Hepatic stellate cell (primary cell): ENCODE results near the gene PRKCE.

Experiments used
- DNase-seq: peaks from one replicate; pipeline ENCODE4 v3.0.0; 2011; ENCODE audit warnings: low spot score

Gene PRKCE

DNA sequence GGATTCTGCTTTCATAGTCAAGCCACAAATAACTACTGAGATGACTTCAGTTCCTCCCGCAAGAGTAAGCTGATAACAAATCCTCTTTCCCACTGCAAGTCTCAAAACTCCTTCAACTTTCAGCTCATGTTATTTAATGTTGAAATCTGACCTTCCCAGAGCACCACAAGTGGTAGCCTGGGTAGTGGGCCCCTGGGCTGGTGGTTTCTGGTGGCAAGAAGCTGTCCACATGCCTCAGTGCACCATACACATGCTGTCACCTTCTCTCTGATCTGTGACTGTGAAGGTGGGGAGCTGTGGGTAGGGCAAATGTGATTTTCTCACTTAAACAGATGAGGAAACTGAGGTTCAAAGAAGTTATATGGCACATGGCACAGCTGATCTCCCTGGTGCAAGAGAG is 399.6 kb downstream of the PRKCE start:
- no peak for DNase-seq

DNA sequence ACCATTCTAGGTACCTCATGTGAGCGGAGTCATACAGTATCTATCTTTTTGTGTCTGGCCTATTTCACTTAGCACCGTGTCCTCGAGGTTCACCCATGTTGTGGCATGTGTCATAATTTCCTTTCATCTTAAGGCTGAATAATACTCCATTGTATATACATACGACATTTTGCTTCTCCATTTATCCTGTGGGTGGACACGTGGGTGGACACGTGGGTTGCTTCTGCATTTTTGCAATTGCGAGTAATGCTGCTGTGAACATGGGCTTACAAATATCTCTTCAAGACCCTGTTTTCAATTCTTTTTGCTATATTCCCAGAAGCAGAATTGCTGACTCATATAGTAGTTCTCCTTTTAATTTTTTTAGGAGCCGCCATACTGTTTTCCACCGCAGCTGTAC is 402.1 kb downstream of the PRKCE start:
- no peak for DNase-seq

DNA sequence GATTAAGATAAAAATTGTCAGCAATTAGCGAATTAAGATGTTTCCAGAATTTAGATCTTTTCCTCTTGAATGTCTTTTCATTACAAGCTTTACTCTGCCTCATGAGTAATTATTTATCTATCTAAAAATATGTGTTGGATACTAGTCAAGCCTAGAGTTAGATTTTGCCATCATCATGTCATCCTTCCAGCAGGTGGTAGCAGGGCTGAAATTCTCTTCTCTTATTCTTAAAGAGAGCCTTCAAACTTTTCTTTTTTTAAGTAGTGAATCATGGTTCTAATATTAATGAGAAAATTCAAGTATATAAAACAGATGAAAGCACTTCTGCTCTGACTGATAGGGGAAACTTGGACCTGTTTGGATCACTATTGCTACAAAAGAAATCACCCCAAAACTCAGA is 405.1 kb downstream of the PRKCE start:
- DNase-seq: no peak

DNA sequence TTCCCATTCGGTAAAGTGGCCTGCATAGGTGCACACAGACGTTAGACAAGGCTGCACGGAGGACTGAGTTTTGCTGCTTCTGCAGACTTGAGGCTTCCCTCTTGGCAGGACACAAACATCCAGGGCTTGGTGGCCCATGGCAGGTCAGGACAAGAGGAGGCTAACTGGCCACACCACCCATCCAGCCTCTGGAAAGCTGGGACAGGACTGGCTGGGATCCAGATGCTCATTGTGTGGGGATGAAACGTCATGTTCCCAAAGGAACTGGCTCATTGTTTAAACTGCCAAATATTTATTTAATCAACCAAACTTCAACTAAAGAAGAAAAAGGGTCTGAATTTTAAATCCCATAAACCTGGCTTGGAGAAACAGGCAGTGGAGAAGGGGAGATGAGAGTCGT is 406.7 kb downstream of the PRKCE start:
- no peak for DNase-seq

DNA sequence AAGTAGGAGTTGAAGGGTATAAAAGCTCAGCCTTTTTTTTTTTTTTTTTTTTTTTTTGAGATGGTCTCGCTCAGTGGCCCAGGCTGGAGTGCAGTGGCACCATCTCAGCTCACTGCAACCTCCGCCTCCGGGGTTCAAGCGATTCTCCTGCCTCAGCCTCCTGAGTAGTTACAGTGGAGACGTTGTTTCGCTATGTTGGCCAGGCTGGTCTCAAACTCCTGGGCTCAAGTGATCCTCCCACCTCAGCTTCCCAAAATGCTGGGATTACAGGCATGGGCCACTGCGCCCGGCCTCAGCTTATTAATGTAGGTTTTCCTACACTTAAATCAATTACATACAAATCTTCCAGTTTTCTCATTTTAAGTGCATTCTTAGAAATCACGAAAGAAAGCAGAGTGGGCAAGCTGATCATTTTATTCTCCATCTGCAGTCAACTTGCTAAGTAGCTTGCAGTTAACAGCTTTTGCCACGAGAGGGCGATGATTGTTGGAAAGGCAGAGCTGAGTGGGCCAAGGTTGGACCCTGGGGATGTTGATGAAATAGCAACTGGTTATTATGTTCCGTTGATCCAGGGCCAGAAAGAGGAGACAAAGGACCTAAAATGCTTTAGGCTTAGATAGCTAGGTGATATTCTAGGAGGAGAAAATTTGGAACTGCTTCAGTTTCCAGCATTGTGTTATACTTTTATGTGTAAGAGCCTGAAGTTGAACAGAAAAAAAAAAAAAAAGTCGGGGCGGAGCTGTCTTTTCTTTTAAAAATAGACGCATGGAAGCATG is 411.4 kb downstream of the PRKCE start:
- peak; percentile 55 for DNase-seq

DNA sequence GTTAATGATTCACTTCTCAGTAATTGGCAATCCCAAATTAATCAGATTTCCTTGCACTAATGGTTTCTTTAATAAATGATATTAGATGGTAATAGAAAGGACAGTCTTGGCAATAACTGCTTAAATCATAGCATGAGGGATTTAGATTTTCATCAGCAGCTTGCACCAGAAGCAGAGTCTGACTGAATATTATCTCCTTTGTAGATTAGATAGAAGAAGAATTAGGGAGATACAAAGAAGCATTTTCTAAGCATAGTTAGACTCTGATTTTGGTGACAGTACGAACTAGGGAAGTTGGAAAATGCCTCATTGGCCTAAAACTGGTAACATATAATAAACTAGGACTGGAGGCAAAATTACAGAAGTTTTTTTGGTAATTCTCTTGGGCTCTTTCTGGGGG is 412.9 kb downstream of the PRKCE start:
- DNase-seq: no peak

DNA sequence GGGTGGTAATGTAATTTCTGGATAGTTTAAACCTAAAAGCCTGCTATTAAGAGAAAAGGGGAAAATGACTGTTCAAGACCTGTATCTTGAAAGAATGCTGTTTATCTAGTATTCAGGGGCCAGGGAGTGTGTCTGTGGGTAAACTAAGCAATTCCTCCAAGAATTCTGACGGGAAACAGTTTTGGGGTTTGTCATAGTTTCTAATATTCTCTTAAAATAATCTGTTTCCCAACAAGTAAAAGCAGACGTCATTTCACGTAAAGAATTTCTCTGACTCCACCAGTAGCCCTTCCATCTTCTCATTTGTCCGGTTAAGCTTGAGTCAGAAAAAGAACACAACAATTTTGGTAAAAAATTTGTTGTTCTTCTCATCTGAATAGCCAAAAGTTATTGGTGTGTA is 413.7 kb downstream of the PRKCE start:
- peak; percentile 37 for DNase-seq

DNA sequence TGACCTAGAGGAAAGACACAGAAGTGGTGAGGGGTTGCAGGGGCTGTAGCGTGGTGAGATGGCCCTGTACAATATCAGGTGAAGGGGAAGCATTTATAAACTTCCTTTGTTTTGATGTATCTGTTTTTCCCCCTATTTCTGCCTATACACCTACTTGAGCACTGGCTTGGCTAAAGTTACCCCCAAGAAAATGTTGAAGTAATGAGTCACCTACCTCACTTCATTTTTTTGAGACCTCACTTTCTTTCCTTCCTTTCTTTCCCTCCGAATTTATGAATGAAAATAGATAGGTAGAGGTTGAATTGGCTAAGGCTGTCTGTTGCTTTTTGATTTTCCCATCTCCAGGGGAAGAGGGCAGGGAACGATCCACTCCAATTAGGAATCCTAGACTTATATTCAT is 414.6 kb downstream of the PRKCE start:
- no peak for DNase-seq

DNA sequence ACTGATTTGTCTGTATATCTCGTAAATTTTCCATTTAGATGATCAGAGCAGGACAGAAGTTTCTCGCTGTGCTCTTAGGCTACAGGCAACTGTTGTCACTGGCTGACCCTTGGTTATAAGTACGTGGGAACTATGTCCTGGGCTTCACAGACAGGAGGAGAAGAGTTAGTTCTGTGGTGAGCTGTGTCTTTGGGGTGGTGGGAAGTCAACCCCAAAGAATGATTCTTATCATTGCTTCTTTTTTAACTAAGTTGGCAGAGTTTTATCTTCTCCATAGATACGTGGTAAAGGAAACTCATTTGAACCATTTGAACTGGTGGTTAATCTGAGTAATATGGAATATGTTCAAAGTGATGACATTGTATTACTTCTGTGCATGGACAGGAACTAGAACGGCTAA is 415.1 kb downstream of the PRKCE start:
- DNase-seq: no peak

DNA sequence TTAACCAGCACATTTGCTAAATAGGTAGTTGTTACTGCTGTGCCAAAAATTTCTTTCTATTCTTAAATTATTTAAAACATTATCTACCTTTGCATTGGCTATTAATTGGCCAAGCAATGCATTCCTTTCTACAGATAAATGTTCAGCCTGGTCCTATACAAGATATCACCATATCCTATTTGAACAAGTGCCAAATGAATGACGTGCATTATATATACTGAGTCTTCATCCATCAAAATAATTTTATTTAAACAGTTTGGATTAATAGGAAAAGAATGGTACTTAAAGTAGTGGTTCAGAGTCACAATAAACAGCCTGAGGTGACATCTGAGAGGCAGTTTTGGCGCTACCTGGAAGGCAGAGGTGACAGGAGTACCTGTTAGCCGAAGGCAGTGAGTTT is 415.6 kb downstream of the PRKCE start:
- DNase-seq: no peak

DNA sequence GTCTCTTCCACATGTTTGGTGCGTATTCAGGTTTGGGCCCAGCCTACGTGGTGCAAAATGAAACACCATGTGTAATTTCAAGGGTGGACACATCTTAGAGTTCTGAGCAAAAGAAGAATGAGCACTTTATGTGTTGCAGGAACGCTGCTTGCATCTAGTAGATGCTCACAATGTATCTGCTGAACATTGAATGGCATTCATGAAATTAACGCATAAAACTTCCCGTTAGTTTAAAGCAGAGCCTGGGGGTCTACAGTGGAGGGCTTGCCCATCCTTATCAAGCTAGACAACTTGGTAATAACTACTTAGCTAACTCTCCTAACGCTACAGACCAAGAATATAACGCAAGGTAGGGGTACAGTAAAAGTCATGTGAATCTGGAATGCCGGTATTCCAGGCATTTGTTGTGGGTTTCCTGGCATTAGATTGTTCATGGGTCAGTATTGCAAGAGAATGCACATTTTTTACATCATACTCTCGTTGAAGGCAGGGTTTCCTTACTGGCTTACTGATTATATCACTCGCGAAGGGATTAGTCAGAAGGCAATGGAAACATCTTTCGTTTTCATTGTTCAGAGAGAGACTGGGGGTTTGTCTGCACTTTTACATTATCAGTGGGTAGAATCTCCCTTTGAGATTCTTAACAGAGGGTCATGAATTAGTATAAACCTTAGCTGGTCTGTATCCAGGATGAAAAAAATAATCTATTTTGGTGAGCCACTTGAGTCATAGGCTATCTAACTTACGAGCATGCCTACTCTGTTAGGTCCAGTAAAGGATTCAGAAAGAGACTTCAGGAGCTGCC is 416.2 kb downstream of the PRKCE start:
- peak; percentile 67 for DNase-seq

DNA sequence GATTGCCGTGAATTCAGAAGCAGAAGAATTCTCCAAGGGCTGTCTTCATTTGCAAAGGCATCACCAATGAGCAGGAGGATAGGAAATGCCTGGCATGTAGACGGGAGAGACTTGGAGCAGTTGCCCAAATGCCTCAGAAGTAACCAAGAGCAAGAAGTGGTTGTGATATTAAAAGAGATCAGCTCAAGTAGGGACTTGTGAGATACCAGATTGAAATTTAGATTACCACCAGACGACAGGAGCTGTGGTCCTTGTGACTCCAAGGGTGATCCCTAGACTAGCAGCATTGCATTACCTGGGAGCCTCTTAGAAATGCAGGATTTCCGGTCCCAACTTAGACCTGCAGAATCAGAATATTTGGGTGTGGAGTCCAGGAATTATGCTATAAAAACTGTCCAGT is 417.2 kb downstream of the PRKCE start:
- DNase-seq: no peak

DNA sequence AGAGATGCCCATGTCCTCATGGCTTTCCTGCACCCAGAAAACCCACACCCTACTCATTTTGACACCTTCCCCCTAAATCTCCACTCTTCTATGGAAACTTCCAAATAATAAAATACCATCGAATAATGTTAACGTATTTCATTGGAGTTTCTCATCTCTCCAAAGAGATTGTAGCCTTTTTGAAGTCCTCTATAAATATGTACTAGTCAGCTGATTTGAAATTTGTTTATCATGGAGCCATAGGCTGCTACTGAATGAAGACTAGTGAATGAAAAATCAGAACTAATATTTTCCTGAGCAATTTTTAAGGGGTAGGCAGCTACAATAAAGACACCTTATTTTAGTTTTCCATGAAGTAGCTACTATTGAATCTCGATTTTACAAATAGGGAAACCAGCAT is 419.6 kb downstream of the PRKCE start:
- DNase-seq: no peak

DNA sequence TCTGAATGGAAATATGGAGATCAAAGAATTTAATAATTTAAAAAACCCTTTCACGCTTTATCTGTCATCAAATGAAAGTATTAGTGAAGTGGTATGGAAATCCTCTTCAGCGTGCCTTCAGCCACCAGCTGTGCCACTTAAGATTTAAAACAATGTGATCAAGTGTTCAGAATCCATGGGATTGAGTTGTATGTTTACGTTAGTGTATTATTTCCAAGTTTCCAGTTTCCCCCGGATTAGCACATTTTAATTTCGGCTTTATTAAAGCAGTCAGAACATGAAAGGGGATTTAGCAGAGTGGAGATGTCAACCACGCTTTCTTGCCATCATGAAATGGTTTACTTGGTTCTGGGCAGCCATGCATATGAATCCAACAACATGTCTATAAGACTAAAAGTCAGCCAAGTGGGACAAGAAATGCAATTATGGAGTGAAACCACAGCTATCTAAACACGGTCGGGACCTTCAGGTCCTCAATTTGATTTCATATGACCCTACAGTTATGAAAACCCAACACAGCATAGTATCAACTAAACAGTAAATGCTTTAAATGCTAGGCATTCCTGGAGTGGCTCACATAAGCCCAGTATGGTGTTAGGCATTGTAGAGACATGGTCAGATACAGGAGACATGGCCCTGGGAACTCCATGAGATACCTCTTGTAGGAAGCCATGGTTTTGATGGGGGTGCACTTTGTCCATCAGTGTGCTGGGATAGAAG is 420.8 kb downstream of the PRKCE start:
- DNase-seq: peak; percentile 33

DNA sequence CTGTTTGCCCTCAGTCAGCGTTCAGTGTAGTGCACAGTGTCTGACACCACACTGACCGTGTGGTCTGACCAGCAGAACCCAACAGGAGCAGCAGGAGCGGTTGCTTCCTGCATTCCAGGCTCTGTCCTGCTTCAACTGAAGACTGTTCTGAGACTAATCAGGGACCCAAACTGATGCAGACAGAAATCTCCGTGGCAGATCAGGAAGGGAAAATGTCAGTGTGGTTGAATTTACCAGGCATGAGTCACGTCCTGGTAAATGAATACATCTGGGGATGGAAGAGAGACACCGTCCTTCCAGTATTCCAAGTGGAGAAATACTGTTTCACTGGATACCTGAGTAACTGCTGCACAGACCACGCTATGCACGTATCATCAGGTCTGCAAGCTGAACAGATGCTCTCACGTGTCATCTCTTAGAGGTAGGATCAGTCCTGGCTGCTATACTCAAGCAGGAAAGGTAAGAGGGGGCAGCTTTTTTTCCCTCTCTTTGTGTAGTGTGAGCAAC is 422.1 kb downstream of the PRKCE start:
- DNase-seq: peak; percentile 86

DNA sequence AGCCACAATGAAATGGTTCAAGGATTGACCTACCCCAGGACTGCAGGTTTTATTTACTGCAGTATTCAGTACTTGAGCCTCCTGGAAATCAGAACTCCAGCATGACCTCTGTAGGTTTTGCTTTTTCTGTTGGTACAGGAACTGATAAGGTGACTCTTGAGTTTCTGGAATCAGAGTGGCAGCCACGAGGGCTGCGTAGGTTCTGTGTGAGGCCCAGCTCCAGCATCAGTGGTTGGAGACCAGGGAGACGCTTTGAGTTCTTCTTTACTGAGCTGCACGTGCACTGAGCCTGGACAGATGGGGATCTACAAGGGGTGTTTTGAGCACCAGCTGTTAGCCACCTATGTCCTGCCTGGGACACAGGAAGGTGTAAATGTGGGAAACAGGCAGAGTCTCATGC is 423.0 kb downstream of the PRKCE start:
- DNase-seq: no peak

DNA sequence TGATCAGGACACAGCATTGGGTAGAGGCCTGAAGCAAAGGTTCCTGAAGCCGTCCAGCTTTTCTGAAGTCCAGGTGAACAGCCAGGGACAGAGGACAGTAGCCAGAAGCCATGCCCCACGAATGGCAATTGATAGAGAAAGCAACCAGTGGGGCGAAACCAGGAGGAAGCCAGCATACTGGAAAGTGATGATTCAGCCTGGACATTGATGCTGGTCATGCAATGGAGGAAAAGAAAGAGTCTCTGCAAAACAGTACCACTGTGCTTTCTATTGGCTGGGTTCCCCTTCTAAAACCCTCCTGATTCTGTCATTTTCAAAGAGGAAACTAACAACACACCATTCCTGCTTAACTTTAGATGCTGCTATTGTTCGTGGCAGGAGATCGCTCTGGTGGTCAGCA is 424.4 kb downstream of the PRKCE start:
- DNase-seq: no peak

DNA sequence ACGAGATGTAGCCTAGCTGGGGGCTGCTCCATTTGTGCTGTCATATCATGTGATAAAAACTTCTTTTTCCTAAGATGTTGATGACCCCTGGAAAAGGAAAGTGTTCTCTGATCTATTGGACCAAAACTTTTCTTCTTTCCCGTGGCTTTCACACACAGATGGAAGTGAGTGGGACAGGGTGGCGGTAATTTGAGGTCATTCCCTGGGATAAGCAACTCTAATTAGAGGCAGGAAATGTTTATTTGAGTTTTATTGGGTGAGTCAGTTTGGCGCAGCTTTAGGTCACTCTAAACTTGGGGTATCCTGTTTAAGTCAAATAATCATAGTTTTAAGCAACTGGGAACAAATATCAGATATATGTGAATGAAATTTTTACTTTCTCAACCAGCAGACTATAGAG is 424.8 kb downstream of the PRKCE start:
- DNase-seq: no peak

DNA sequence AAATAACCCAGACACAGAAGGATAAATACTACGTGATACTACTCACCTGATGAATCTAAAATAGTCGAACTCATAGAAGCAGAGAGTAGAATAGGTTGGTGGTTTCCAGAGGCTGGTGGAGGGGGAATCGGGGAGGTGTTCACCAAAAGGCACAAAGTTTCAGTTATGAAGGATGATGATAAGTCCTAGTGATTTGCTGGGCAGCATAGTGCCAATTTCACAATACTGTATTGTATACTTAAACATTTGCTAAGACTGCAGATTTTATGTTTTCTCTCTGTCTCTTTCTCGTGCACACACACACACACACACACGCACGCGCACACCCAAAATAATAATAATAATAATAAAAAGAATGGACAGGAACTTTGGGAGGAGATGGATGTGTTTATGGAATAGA is 425.4 kb downstream of the PRKCE start:
- no peak for DNase-seq

DNA sequence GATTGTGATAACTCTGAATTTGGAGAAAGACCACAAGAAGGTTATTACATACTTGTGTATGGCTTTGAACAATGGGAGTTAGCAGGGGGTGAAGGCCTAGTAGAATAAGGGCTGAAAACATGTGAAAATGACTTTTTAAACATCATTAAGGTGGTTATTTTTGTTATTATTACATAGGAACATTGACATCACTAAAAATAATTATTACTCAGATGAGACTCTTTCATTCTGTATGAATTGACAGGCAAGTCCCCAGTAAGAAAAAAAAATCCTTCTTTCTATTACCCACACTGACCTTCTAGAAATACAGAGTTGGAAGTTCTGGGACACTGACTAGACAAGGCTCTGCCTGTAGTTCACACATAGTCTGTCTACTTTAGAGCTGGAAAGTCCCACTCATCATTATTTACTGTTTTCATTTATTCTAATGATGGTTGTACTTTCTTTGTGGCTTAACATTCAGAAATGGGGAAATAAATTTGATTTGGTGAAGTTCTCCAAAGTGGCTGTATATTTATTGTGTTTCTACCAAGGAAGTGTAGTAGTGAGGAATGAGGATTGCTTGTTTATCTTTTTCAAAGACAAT is 426.1 kb downstream of the PRKCE start:
- DNase-seq: no peak

DNA sequence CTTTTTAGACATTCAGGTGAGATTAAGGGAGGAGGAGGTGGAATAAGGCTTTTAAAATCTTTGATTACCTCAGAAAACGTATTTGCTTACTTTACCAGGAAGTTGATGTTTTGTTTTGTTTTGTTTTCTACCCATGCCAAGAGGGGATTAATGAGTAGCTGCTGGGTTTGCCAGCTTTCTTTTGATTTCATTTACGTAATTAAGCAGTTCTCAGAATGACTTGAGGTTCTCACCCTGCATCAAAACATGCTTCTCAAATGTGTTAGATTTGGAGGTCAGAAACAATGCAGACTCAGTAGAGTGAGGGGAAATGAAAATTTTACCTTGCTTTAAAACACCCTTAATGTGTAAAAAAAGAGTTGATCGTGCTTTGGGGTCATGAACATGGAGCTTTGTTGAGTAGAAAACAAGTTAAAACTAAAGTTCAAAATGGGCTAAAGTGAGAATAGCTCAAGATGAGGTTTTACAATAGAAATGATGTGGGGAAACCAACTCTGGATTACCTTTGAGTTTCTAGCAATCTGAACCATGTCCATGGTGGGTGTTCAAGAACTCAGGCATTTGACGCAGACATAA is 428.6 kb downstream of the PRKCE start:
- no peak for DNase-seq
